Osteocyte (in vitro differentiated cells): ENCODE measurements around the gene SBF2. TPM values are rescaled to one million over a fixed set of nuclear protein-coding genes. Genes with fewer than 3 reads are reported as not detected.

Experiments used
- DNase-seq: peaks from one replicate; pipeline ENCODE4 v3.0.0; 2021; ENCODE audit warnings: mixed read lengths; ENCODE audit not compliant: unreplicated experiment; ENCODE audit errors: extremely low spot score
- H3K27ac Mint-ChIP-seq: one replicate; pipeline ENCODE4 v1.8.0; 2021; ENCODE audit warnings: mild to moderate bottlenecking, mixed read lengths; ENCODE audit not compliant: unreplicated experiment
- H3K27me3 Mint-ChIP-seq: one replicate; pipeline ENCODE4 v1.8.0; 2021; ENCODE audit warnings: mixed read lengths; ENCODE audit not compliant: unreplicated experiment
- H3K36me3 Mint-ChIP-seq: one replicate; pipeline ENCODE4 v1.8.0; 2021; ENCODE audit warnings: mixed read lengths; ENCODE audit not compliant: unreplicated experiment
- H3K4me1 Mint-ChIP-seq: one replicate; pipeline ENCODE4 v1.8.0; 2021; ENCODE audit warnings: mixed read lengths; ENCODE audit not compliant: unreplicated experiment
- H3K4me3 Mint-ChIP-seq: one replicate; pipeline ENCODE4 v1.8.0; 2021; ENCODE audit warnings: mild to moderate bottlenecking, moderate library complexity, mixed read lengths; ENCODE audit not compliant: unreplicated experiment
- H3K9me3 Mint-ChIP-seq: one replicate; pipeline ENCODE4 v1.8.0; 2021; ENCODE audit warnings: mixed read lengths; ENCODE audit not compliant: unreplicated experiment
- total RNA-seq: library from RNA; stranded (reverse); gene quantifications from 2 replicates; pipeline ENCODE4 v1.2.1, GENCODE V29; 2021
- TF ChIP-seq, protein P1 (sequence below): fragments of 200-600 bp; sonication (generic); IDR thresholded peaks from 2 replicates; pipeline ENCODE4 v1.5.0; 2021; ENCODE audit warnings: antibody characterized with exemption, mild to moderate bottlenecking, moderate library complexity

The SBF2 gene
- total RNA-seq, 1 donor from 2014 or later = 65.2 TPM

GRCh38 chr11:9862981-9863380 lies 431.0 kb downstream of the SBF2 start:
- no peak for DNase-seq
- Mint-ChIP-seq H3K27me3 (no peaks in the 10 kb centered on the region), H3K4me1 (peaks cover 50% of the 10 kb centered on the region), H3K4me3 (no peak overlapping the region), H3K27ac (peak overlapping the region; percentile 82), H3K9me3 (peaks cover 15% of the 10 kb centered on the region), H3K36me3 (peaks cover 11% of the 10 kb centered on the region)
- TF ChIP-seq, protein P1, sequence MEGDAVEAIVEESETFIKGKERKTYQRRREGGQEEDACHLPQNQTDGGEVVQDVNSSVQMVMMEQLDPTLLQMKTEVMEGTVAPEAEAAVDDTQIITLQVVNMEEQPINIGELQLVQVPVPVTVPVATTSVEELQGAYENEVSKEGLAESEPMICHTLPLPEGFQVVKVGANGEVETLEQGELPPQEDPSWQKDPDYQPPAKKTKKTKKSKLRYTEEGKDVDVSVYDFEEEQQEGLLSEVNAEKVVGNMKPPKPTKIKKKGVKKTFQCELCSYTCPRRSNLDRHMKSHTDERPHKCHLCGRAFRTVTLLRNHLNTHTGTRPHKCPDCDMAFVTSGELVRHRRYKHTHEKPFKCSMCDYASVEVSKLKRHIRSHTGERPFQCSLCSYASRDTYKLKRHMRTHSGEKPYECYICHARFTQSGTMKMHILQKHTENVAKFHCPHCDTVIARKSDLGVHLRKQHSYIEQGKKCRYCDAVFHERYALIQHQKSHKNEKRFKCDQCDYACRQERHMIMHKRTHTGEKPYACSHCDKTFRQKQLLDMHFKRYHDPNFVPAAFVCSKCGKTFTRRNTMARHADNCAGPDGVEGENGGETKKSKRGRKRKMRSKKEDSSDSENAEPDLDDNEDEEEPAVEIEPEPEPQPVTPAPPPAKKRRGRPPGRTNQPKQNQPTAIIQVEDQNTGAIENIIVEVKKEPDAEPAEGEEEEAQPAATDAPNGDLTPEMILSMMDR = no peak

DNA sequence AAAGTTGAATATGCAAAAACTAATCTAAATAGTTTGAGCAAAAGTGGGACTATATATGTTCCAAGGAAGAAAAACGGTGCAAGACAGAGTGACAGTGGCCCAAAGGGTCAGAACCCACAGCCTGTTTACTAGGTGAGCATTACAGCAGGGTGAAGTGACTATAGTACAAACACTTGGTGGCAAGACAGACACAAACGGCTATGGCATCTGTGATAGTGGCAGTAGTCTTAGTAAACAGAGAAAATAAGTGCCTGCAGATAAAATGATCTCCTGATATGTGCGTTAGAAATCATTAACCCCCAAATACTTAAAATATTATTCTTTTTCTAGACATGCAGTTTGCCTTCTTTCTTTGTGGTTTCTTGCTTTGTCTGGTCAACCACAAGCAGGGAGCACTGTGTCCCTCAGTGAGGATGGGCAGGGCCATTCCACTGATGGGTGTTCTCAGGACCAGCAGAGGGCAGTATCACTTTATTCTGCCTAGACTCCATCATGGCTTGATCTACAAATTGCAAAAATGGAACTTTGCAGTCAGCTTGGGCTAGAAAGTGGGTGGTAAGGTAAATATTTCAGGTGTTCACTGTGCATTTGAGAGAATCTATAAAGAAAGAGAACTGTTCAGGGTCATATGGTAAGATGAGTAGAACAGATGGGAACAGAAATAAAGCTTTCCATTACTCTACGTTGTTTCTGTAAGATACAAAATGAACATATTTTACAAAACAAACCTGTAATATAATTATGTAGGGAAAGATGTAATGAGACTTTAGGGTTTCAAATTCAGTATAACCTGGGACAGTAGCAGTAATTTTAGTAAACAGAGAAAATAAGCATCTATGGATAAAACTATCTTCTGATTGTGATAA lies 431.9 kb downstream of the SBF2 start:
- Mint-ChIP-seq H3K4me1 (peaks cover 53% of the 10 kb centered on the region), H3K9me3 (peaks cover 9% of the 10 kb centered on the region), H3K27ac (peak overlapping the region; percentile 59), H3K4me3 (no peak overlapping the region), H3K27me3 (no peaks in the 10 kb centered on the region), H3K36me3 (peaks cover 8% of the 10 kb centered on the region)
- TF ChIP-seq, protein P1 = peak; percentile 71
- DNase-seq = no peak

DNA sequence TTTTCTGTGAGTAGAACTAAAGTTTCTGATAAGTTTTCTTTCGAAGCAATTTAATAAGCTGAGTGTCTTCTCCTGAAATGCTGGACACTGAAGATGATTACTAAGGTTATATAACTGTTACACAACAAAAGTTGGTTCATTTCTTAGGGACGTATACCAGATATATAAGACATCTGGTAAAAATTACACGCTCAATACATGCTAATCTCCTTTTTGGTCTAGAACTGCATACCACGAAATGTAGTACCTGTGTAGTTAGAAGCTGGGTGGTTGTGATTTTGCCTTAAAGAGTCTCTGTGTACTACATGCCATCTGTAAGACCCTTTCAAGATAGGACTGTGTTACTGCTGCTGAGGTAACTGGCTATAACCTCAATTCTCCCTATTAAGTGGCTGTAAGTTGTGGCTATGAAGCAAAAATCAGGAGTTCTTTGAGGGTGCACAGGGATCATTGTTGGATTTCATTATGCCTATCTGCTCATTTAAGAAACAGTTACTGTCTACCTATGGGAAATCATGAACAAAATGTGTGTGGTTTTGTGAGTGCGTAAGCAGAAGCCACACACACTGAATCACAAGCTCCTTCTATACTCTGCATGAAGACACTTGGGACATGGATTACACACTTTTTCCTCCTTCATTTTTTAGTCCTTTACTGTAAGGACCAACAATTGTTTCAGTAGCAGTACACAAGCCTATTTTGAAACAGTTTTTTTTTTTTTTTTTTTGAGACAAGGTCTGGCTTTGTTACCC lies 434.3 kb downstream of the SBF2 start:
- no peak for DNase-seq
- Mint-ChIP-seq H3K4me1 (peaks cover 55% of the 10 kb centered on the region), H3K27ac (peak overlapping the region; percentile 87), H3K27me3 (no peaks in the 10 kb centered on the region), H3K9me3 (peaks cover 3% of the 10 kb centered on the region), H3K4me3 (no peak overlapping the region), H3K36me3 (no peaks in the 10 kb centered on the region)
- TF ChIP-seq, protein P1 = no peak

DNA sequence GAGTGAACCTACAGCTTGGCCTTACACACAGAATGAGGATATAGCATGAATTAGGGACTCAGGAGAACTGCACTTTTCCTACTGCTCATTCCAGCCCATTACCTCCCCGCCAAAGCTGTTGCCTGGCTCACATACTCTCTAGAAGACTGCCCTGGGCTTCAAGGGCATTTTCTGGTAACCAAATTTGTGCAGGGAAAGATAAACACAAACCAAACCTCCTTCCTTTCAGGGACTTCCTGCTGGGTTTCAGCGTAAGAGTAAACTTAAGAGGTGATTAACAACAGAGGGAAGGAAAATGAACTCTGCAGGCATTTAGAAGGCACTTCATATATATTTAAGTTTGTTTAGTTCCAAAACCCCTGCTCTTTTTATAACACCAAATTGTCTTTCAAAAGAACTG lies 435.2 kb downstream of the SBF2 start:
- Mint-ChIP-seq H3K27ac (peak overlapping the region; percentile 87), H3K4me1 (peaks cover 59% of the 10 kb centered on the region), H3K27me3 (no peaks in the 10 kb centered on the region), H3K9me3 (peaks cover 3% of the 10 kb centered on the region), H3K4me3 (peak overlapping the region; percentile 45), H3K36me3 (peaks cover 4% of the 10 kb centered on the region)
- DNase-seq = no peak
- TF ChIP-seq, protein P1 = no peak

DNA sequence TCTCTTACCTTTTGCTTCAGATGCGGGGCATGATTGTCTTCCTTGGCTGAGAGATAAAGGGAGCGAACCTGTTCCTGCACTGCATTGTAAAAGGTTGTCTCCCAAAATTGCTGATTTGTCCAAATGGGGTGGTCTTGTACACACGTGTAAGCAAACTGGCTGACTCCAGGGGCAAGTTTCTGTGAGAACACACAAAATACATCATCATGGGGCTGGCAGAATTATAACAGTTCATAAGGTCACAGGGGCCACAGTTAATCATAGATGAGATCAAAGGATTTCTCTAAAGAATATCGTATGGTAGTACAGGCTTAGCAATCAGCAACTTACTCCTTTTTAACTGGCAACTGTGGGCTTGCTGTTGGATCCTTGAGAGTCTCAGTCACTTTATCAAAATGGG lies 435.8 kb downstream of the SBF2 start:
- no peaks in the 10 kb centered on the region for H3K27me3 Mint-ChIP-seq
- H3K27ac Mint-ChIP-seq = peak overlapping the region; percentile 87
- DNase-seq = no peak
- no peak overlapping the region for H3K4me3 Mint-ChIP-seq
- TF ChIP-seq, protein P1 = no peak
- H3K4me1 Mint-ChIP-seq = peaks cover 57% of the 10 kb centered on the region
- peaks cover 3% of the 10 kb centered on the region for H3K9me3 Mint-ChIP-seq
- H3K36me3 Mint-ChIP-seq = peaks cover 9% of the 10 kb centered on the region
